Measurements from ENCODE around the gene PGGHG.

Gene PGGHG

DNA sequence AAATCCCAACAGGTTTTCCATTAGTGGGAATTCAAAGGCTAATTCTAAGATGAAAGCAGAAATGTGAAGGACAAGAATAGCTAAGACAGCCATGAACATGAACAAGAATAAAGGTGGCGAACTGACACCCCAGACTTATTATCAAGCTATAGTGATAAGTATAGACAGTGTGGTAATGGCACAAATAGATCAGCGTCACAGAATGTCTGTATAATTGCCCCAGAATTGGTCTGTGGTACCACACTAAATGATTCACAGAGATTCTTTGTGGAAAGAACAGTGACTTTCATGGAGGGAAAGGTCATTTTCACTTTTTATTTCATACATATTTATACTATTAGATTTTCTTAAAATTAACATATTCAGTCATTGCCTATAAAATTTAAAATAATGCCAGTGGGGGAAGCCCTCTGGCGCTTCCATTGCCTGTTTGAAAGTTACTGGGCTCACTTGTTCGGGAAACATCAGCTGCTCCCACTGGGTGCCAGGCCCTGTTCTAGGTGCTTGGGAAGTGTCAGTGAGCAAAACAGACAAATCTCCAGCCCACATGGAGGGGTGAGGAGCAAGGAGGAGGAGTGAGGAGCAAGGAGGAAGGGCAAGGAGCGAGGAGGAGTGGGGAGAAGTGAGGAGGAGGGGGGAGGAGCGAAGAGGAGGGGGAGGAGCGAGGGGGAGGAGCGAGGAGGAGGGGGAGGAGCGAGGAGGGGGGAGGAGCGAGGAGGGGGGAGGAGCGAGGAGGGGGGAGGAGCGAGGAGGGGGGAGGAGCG, 22.1 kb upstream of the PGGHG start:
- TF ChIP-seq CEBPB (IDR thresholded peaks at IDR 0.05) (no peak), FOXM1 (IDR thresholded peaks at IDR 0.05; ENCODE audit: borderline replicate concordance, low read depth) (no peak), ZBTB7A (IDR thresholded peaks at IDR 0.05; ENCODE audit: low read depth) (no peak), EGR1 (IDR thresholded peaks at IDR 0.05) (no peak)

- TF ChIP-seq, protein P1, sequence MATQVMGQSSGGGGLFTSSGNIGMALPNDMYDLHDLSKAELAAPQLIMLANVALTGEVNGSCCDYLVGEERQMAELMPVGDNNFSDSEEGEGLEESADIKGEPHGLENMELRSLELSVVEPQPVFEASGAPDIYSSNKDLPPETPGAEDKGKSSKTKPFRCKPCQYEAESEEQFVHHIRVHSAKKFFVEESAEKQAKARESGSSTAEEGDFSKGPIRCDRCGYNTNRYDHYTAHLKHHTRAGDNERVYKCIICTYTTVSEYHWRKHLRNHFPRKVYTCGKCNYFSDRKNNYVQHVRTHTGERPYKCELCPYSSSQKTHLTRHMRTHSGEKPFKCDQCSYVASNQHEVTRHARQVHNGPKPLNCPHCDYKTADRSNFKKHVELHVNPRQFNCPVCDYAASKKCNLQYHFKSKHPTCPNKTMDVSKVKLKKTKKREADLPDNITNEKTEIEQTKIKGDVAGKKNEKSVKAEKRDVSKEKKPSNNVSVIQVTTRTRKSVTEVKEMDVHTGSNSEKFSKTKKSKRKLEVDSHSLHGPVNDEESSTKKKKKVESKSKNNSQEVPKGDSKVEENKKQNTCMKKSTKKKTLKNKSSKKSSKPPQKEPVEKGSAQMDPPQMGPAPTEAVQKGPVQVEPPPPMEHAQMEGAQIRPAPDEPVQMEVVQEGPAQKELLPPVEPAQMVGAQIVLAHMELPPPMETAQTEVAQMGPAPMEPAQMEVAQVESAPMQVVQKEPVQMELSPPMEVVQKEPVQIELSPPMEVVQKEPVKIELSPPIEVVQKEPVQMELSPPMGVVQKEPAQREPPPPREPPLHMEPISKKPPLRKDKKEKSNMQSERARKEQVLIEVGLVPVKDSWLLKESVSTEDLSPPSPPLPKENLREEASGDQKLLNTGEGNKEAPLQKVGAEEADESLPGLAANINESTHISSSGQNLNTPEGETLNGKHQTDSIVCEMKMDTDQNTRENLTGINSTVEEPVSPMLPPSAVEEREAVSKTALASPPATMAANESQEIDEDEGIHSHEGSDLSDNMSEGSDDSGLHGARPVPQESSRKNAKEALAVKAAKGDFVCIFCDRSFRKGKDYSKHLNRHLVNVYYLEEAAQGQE (IDR thresholded peaks at IDR 0.05; ENCODE audit: low read depth), result no peak
- peak; percentile 75 for TF ChIP-seq MAX (IDR thresholded peaks at IDR 0.05)
These were observed 21.4 kb upstream of the PGGHG start for GRCh38 chr11:267491-267994.

DNA sequence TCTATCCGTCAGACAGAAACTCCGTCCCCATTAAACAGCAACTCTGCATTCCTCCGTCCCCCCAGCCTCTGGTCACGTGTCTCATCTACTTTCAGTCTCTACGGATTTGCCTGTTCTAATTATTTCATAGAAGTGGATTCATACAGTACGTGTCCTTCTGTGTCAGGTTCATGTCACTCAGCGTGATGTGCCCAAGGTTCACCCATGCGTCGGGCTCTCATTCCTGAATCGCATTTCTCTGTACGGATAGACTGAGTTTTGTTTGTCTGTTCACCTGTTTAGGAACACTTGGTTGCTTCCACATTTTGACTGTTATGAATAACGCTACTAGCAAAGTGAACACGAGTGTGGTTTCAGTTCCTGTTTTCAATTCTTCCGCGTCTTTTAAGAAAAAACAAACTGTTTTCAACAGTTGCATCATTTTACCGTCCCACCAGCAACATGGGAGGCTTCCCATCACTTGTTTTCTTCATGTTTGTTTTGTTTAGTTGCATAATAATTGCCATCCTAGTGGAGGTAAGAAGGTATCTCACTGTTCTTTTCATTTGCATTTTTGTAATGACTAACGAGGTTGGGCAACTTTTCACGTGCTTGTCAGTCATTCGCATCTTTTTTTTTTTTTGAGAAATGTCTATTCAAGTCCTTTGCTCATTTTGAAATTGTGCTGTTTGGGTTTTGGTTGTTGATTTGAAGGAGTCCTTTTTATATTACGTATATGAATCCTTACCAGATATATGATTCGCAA, 19.6 kb upstream of the PGGHG start:
- TF ChIP-seq TEAD4 (IDR thresholded peaks at IDR 0.05) (no peak), TAF1 (IDR thresholded peaks at IDR 0.05; ENCODE audit: low read depth) (no peak), FOXM1 (IDR thresholded peaks at IDR 0.05; ENCODE audit: borderline replicate concordance, low read depth) (no peak), YY1 (IDR thresholded peaks at IDR 0.05; ENCODE audit: low read depth) (no peak), MAX (IDR thresholded peaks at IDR 0.05) (no peak), EP300 (IDR thresholded peaks at IDR 0.05; ENCODE audit: borderline replicate concordance) (no peak), USF1 (IDR thresholded peaks at IDR 0.05) (no peak), CEBPB (IDR thresholded peaks at IDR 0.05) (no peak), RAD21 (IDR thresholded peaks at IDR 0.05; ENCODE audit: low read depth) (no peak), CREB1 (IDR thresholded peaks at IDR 0.05; ENCODE audit: low read depth) (no peak), EGR1 (IDR thresholded peaks at IDR 0.05) (no peak)
- TF ChIP-seq, protein P1 (IDR thresholded peaks at IDR 0.05; ENCODE audit: low read depth), result no peak

DNA sequence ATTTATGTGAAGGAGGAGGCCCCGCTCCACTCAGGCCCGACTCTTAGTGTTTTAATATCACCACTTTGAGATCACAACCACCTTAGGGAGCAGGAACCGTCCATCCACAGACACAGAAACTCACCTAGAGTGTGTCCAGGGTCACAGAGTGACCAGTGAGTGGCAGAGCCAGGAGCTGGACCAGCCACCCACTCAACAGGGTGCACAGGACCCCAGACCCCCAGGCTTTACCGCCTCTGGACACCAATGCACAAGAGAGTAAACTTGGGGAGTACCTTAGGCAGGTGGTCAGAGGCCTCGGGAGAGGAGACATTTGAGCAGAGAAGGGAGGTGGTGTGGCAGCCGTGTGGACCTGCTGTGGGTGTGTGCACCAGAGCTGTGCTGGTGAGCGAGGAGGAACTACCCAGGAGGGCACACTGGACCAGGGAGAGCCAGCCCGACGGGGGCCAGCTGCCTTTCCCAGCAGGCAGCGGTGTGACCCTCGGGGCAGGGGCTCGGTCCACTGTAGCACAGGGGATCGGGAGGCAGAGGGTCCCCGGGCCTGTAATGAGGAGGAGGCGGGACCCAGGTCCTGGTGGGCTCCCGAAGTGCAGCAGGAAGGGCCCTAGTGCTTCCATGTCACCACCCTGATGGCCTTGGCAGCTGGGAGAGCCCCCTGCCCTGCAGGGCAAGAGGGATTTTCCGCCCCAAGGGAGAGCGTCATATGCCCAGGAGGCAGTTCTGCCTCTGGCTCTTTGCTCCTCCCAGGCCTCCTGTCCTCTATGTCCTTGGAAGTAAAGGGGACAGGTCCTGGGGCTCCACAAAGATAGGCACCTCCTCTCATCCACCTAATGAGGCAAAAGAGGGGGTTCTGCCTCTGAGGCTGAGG, 18.2 kb upstream of the PGGHG start:
- no peak for TF ChIP-seq TEAD4 (IDR thresholded peaks at IDR 0.05)
- TF ChIP-seq, protein P1 (IDR thresholded peaks at IDR 0.05; ENCODE audit: low read depth), result no peak
- no peak for TF ChIP-seq CEBPB (IDR thresholded peaks at IDR 0.05)
- no peak for TF ChIP-seq FOXM1 (IDR thresholded peaks at IDR 0.05; ENCODE audit: borderline replicate concordance, low read depth)
- no peak for TF ChIP-seq ZBTB7A (IDR thresholded peaks at IDR 0.05; ENCODE audit: low read depth)
- TF ChIP-seq MAX (IDR thresholded peaks at IDR 0.05), result no peak
- no peak for TF ChIP-seq NFIC (IDR thresholded peaks at IDR 0.05)
- TF ChIP-seq CREB1 (IDR thresholded peaks at IDR 0.05; ENCODE audit: low read depth), result no peak
- no peak for TF ChIP-seq USF1 (IDR thresholded peaks at IDR 0.05)
- no peak for TF ChIP-seq TAF1 (IDR thresholded peaks at IDR 0.05; ENCODE audit: low read depth)
- no peak for TF ChIP-seq RAD21 (IDR thresholded peaks at IDR 0.05; ENCODE audit: low read depth)
